Tibial artery (tissue), 4 donors: ENCODE data around the gene FAM3B.

ENCODE experiments used
- DNase-seq, 2 donors: peaks; one replicate each; pipeline ENCODE4 v3.0.0-alpha.2; 2019
- H3K27ac ChIP-seq, 2 donors: fragments of 200-600 bp; sonication (generic) in 1 of 2; 1 replicate in 1 of 2; 2 replicates in 1 of 2; pipeline ENCODE4 v1.5.1; 2018 to 2019; ENCODE audit warnings: mild to moderate bottlenecking in 1 of 2
- H3K27me3 ChIP-seq, 2 donors: fragments of 200-600 bp; sonication (generic) in 1 of 2; one replicate each; pipeline versions ENCODE4 v1.5.1 to v1.6.0; 2016 to 2019
- H3K36me3 ChIP-seq, 3 donors: fragments of 200-600 bp; sonication (generic) in 2 of 3; one replicate each; pipeline ENCODE4 v1.5.1; 2016 to 2019; ENCODE audit warnings: mild to moderate bottlenecking in 2 of 3
- H3K4me1 ChIP-seq, 4 donors: fragments of 200-600 bp; sonication (generic) in 2 of 4; 1 replicate in 3 of 4; 2 replicates in 1 of 4; pipeline ENCODE4 v1.5.1; 2016 to 2019
- H3K4me3 ChIP-seq, 2 donors: fragments of 200-600 bp; sonication (generic) in 1 of 2; 1 replicate in 1 of 2; 2 replicates in 1 of 2; pipeline ENCODE4 v1.5.1; 2018 to 2019; ENCODE audit warnings: mild to moderate bottlenecking in 2 of 2
- H3K9me3 ChIP-seq, 3 donors: fragments of 200-600 bp; sonication (generic) in 1 of 3; one replicate each; pipeline ENCODE4 v1.5.1; 2016 to 2019
- CTCF ChIP-seq, 2 experiments: fragments of 200-600 bp in 1 of 2; fragments of 450-650 bp in 1 of 2; IDR thresholded peaks; one replicate each; pipeline ENCODE4 v1.5.1; 2017 to 2019; ENCODE audit warnings: antibody characterized with exemption in 2 of 2, mild to moderate bottlenecking in 1 of 2, moderate library complexity in 1 of 2
- intact Hi-C: fragments of 100-400 bp; cut with DNase I; formaldehyde crosslinking; loops from one replicate; pipeline ENCODE4 v1.15.0; 2023; ENCODE audit warnings: low total_unique reads

FAM3B gene

GRCh38 chr21:41348434-41348833 lies 31.8 kb downstream of the FAM3B start:
- H3K4me3 ChIP-seq: no peak overlapping the region
- intact Hi-C loops: no loop called here
- no peak for DNase-seq
- H3K4me1 ChIP-seq: no peaks in the 10 kb centered on the region
- no peaks in the 10 kb centered on the region for H3K9me3 ChIP-seq
- TF ChIP-seq CTCF (IDR thresholded peaks at IDR 0.05): no peak
- no peaks in the 10 kb centered on the region for H3K36me3 ChIP-seq
- H3K27ac ChIP-seq: no peak overlapping the region
- peaks cover 0 to 6% of the 10 kb centered on the region in 2 donors for H3K27me3 ChIP-seq

- intact Hi-C loops: no loop called here
- Histone ChIP-seq H3K36me3 (no peaks in the 10 kb centered on the region), H3K27ac (no peak overlapping the region), H3K4me3 (no peak overlapping the region), H3K9me3 (no peaks in the 10 kb centered on the region), H3K27me3 (peaks cover 0 to 6% of the 10 kb centered on the region in 2 donors), H3K4me1 (no peaks in the 10 kb centered on the region)
- DNase-seq: no peak
- TF ChIP-seq CTCF (IDR thresholded peaks at IDR 0.05): no peak
Observed at GRCh38 chr21:41349126-41349525, 32.5 kb downstream of the FAM3B start.

GRCh38 chr21:41349619-41350390 lies 33.2 kb downstream of the FAM3B start:
- intact Hi-C loops: no loop called here
- peaks cover 0 to 6% of the 10 kb centered on the region in 2 donors for H3K27me3 ChIP-seq
- no peaks in the 10 kb centered on the region for H3K4me1 ChIP-seq
- no peaks in the 10 kb centered on the region for H3K9me3 ChIP-seq
- no peaks in the 10 kb centered on the region for H3K36me3 ChIP-seq
- no peak overlapping the region for H3K27ac ChIP-seq
- no peak for TF ChIP-seq CTCF (IDR thresholded peaks at IDR 0.05)
- no peak for DNase-seq
- H3K4me3 ChIP-seq: no peak overlapping the region

- Histone ChIP-seq H3K4me3 (no peak overlapping the region), H3K36me3 (no peaks in the 10 kb centered on the region), H3K9me3 (no peaks in the 10 kb centered on the region), H3K27ac (no peak overlapping the region), H3K4me1 (no peaks in the 10 kb centered on the region), H3K27me3 (peaks cover 0 to 6% of the 10 kb centered on the region in 2 donors)
- no peak for DNase-seq
- TF ChIP-seq CTCF (IDR thresholded peaks at IDR 0.05): no peak
- intact Hi-C loops: no loop called here
Observed at GRCh38 chr21:41350436-41351155, 34.0 kb downstream of the FAM3B start.

- Histone ChIP-seq H3K9me3 (no peaks in the 10 kb centered on the region), H3K27me3 (no peaks in the 10 kb centered on the region), H3K27ac (no peak overlapping the region), H3K36me3 (no peaks in the 10 kb centered on the region), H3K4me1 (peaks cover 0 to 11% (median 0%) of the 10 kb centered on the region in 4 donors), H3K4me3 (no peak overlapping the region)
- DNase-seq: no peak
- intact Hi-C loops: no loop called here
- no peak for TF ChIP-seq CTCF (IDR thresholded peaks at IDR 0.05)
Observed at GRCh38 chr21:41357546-41357945, 40.9 kb downstream of the FAM3B start.
